Measurements from ENCODE around the gene RENBP. TPM values are rescaled to one million over a fixed set of nuclear protein-coding genes. Genes with fewer than 3 reads are reported as not detected.

The RENBP gene
- total RNA-seq, 2 donors from 2014 or later, result 12.0 to 17.5 TPM

GRCh38 chrX:153922932-153923857, 21.2 kb downstream of the RENBP start:
- no peak overlapping the region for H3K27ac ChIP-seq (ENCODE audit: low read depth, low read length)
- H3K36me3 ChIP-seq (ENCODE audit: control insufficient read depth, insufficient read depth, low read length), result no peaks in the 10 kb centered on the region
- peak; percentile 50 for TF ChIP-seq CTCF (conservative IDR thresholded peaks at IDR 0.05)
- peaks cover 16% of the 10 kb centered on the region for H3K36me3 Mint-ChIP-seq (ENCODE audit: low read depth)
- no peak overlapping the region for H3K9ac ChIP-seq (ENCODE audit: extremely low read depth, low read length, poor library complexity, severe bottlenecking)
- no peak overlapping the region for H3K4me3 ChIP-seq (ENCODE audit: low read length)
- 84 to 88% methylated on average over 6 to 23 of the region's 25 CpGs for WGBS, 2 experiments (ENCODE audit: insufficient coverage in 1 of 2, insufficient read length in 1 of 2)
- no peak overlapping the region for H3K4me3 Mint-ChIP-seq
- peaks cover 4% of the 10 kb centered on the region for H3K4me1 Mint-ChIP-seq
- no peaks in the 10 kb centered on the region for H3K9me3 ChIP-seq (ENCODE audit: control insufficient read depth, low read length)
- no peaks in the 10 kb centered on the region for H3K27me3 ChIP-seq (ENCODE audit: control insufficient read depth, insufficient read depth, low read length, poor library complexity, severe bottlenecking)
- no peaks in the 10 kb centered on the region for H3K4me1 ChIP-seq (ENCODE audit: control insufficient read depth, insufficient read depth, low read length)
- no peaks in the 10 kb centered on the region for H3K27me3 Mint-ChIP-seq (ENCODE audit: insufficient read depth)
- no peak for DNase-seq
- no peak overlapping the region for H3K27ac Mint-ChIP-seq
- H3K9me3 Mint-ChIP-seq, result peaks cover 71% of the 10 kb centered on the region

DNA sequence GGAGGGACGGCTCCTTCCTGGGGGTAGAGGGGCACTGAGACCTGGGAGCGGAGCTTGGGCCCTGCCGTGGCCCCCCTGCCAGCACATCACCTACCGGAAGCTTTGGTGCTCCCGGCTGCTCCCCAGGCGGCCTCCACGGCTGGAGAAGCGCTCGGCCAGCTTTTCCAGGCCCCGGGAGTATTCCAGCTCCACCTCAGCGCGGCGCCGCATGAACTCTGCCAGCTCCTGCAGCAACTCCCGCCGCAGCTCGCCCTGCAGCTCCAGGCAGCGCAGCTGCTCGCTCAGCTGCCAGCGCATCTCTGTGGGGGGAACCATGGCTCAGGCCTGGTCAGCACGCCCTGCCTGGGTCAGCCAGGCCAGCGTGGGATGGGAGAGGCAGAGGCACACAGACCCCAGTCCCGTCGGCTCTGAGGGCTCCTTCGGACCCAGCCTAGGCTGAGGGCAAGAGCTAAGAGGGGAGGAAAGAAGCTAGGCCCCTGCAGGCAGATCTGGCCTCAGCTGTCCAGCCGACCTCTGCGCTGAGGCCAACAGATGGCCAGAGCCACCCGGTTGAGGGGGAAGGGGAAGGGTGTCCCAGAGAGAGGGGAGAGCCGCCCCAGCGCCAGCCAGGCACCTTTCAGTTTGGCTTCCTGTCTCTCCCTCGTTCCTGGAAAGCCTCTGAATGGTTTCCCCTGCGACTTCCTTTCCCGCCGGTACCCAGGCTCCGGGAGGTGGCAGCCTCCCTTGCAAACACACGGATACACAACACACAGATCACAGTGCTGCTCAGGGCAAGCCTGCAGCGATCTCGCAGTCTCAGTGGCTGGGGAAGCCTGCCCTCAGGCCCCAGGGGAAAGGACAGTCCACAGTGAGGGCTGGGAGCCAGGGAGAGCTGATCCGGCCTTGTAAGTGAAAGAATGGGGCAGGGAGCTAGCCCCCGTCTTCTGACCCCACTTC, 22.7 kb downstream of the RENBP start:
- Mint-ChIP-seq H3K27me3 (ENCODE audit: insufficient read depth) (no peaks in the 10 kb centered on the region), H3K36me3 (ENCODE audit: low read depth) (peaks cover 24% of the 10 kb centered on the region), H3K27ac (no peak overlapping the region), H3K4me1 (peaks cover 4% of the 10 kb centered on the region), H3K9me3 (peaks cover 69% of the 10 kb centered on the region), H3K4me3 (no peak overlapping the region)
- WGBS, 2 experiments (ENCODE audit: insufficient coverage in 1 of 2, insufficient read length in 1 of 2), result 88 to 93% methylated on average over 3 to 37 of the region's 40 CpGs
- Histone ChIP-seq H3K27ac (ENCODE audit: low read depth, low read length) (no peak overlapping the region), H3K9ac (ENCODE audit: extremely low read depth, low read length, poor library complexity, severe bottlenecking) (no peak overlapping the region), H3K36me3 (ENCODE audit: control insufficient read depth, insufficient read depth, low read length) (no peaks in the 10 kb centered on the region), H3K9me3 (ENCODE audit: control insufficient read depth, low read length) (no peaks in the 10 kb centered on the region), H3K27me3 (ENCODE audit: control insufficient read depth, insufficient read depth, low read length, poor library complexity, severe bottlenecking) (no peaks in the 10 kb centered on the region), H3K4me1 (ENCODE audit: control insufficient read depth, insufficient read depth, low read length) (no peaks in the 10 kb centered on the region), H3K4me3 (ENCODE audit: low read length) (no peak overlapping the region)
- TF ChIP-seq CTCF (conservative IDR thresholded peaks at IDR 0.05), result no peak
- no peak for DNase-seq

- Mint-ChIP-seq H3K27me3 (ENCODE audit: insufficient read depth) (no peaks in the 10 kb centered on the region), H3K9me3 (peaks cover 74% of the 10 kb centered on the region), H3K4me1 (peaks cover 4% of the 10 kb centered on the region), H3K27ac (no peak overlapping the region), H3K36me3 (ENCODE audit: low read depth) (peaks cover 27% of the 10 kb centered on the region), H3K4me3 (no peak overlapping the region)
- H3K4me3 ChIP-seq (ENCODE audit: low read length), result no peak overlapping the region
- no peak for TF ChIP-seq CTCF (conservative IDR thresholded peaks at IDR 0.05)
- H3K9me3 ChIP-seq (ENCODE audit: control insufficient read depth, low read length), result no peaks in the 10 kb centered on the region
- no peaks in the 10 kb centered on the region for H3K36me3 ChIP-seq (ENCODE audit: control insufficient read depth, insufficient read depth, low read length)
- no peaks in the 10 kb centered on the region for H3K27me3 ChIP-seq (ENCODE audit: control insufficient read depth, insufficient read depth, low read length, poor library complexity, severe bottlenecking)
- no peaks in the 10 kb centered on the region for H3K4me1 ChIP-seq (ENCODE audit: control insufficient read depth, insufficient read depth, low read length)
- no peak for DNase-seq
- 93 to 95% methylated on average over 6 to 16 of the region's 16 CpGs for WGBS, 2 experiments (ENCODE audit: insufficient coverage in 1 of 2, insufficient read length in 1 of 2)
- no peak overlapping the region for H3K27ac ChIP-seq (ENCODE audit: low read depth, low read length)
- H3K9ac ChIP-seq (ENCODE audit: extremely low read depth, low read length, poor library complexity, severe bottlenecking), result no peak overlapping the region
These were observed 23.4 kb downstream of the RENBP start for GRCh38 chrX:153921070-153921469.
